ACC112 (cell line): ENCODE data around the gene CLEC16A.

ENCODE experiments used
- H2AFZ ChIP-seq: fragments of 200-600 bp; sonication (generic); one replicate; pipeline ENCODE4 v1.6.0; 2017; ENCODE audit warnings: antibody characterized with exemption, low read length; ENCODE audit not compliant: unreplicated experiment
- H3K27ac ChIP-seq: fragments of 200-600 bp; sonication (generic); 2 replicates; pipeline ENCODE4 v1.5.1; 2014; ENCODE audit warnings: low read depth, mild to moderate bottlenecking, antibody characterized with exemption, low read length, moderate library complexity
- H3K27me3 ChIP-seq: fragments of 200-600 bp; sonication (generic); 2 replicates; pipeline ENCODE4 v1.6.1; 2014; ENCODE audit warnings: mild to moderate bottlenecking, antibody characterized with exemption, low read length, moderate library complexity, mixed read lengths; ENCODE audit not compliant: insufficient read depth
- H3K36me3 ChIP-seq: fragments of 200-600 bp; sonication (generic); 2 replicates; pipeline ENCODE4 v1.6.1; 2016; ENCODE audit warnings: mild to moderate bottlenecking, antibody characterized with exemption, low read length, moderate library complexity, mixed read lengths; ENCODE audit not compliant: insufficient read depth
- H3K4me1 ChIP-seq: fragments of 200-600 bp; sonication (generic); one replicate; pipeline ENCODE4 v1.6.1; 2016; ENCODE audit warnings: low read length, mixed read lengths; ENCODE audit not compliant: insufficient read depth, unreplicated experiment, control insufficient read depth
- H3K4me3 ChIP-seq: fragments of 200-600 bp; sonication (generic); 2 replicates; pipeline ENCODE4 v1.5.1; 2014; ENCODE audit warnings: mild to moderate bottlenecking, low read depth, low read length
- H3K79me2 ChIP-seq: fragments of 200-600 bp; sonication (generic); one replicate; pipeline ENCODE4 v1.6.0; 2016; ENCODE audit warnings: low read length; ENCODE audit not compliant: control insufficient read depth, unreplicated experiment, insufficient read depth

CLEC16A gene

DNA sequence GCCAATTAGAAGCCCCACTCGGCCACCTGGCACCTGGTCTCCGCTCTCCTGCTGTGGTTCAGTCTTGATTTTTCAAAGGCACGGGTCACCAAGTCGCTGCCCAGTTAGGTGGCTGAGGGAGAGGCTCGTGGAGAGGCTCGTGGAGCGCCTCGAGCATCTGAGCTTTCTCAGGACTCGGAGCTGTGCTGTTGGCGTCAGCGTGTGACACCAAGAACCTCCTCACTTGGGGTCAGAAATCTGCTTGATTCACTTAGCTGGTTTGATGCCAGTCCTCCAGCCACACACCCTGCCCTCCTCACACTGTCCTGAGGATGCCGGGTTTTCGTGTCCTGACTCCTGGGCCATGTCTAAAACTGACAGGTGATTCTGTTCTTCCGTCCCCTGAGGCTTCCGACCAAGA is 229.1 kb downstream of the CLEC16A start:
- Histone ChIP-seq H2AFZ (no peak overlapping the region), H3K27ac (no peak overlapping the region), H3K4me3 (no peak overlapping the region), H3K27me3 (no peaks in the 10 kb centered on the region), H3K79me2 (no peaks in the 10 kb centered on the region), H3K36me3 (no peaks in the 10 kb centered on the region), H3K4me1 (peaks cover 2% of the 10 kb centered on the region)

DNA sequence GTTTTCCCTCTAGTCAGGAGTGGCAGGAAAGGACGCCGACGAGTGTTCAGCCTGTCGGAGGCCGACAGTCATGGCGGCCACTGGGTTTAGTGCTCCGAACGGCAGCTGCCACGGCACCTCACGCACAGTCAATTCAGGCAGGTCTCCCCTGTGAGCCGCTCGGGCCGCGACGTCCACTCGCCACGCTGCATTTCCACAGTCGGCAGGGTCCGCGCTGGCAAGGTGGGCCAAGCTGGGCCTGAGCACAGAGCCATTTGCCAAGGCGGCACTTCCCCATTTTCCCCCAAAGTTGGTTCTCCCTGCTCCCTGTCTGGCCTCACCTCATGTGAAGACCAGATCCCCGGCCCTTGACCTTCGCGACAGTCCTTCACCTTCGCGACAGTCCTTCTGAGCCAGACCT is 229.8 kb downstream of the CLEC16A start:
- H3K4me3 ChIP-seq = no peak overlapping the region
- no peaks in the 10 kb centered on the region for H3K36me3 ChIP-seq
- no peaks in the 10 kb centered on the region for H3K4me1 ChIP-seq
- no peak overlapping the region for H3K27ac ChIP-seq
- H2AFZ ChIP-seq = no peak overlapping the region
- H3K27me3 ChIP-seq = no peaks in the 10 kb centered on the region
- no peaks in the 10 kb centered on the region for H3K79me2 ChIP-seq

DNA sequence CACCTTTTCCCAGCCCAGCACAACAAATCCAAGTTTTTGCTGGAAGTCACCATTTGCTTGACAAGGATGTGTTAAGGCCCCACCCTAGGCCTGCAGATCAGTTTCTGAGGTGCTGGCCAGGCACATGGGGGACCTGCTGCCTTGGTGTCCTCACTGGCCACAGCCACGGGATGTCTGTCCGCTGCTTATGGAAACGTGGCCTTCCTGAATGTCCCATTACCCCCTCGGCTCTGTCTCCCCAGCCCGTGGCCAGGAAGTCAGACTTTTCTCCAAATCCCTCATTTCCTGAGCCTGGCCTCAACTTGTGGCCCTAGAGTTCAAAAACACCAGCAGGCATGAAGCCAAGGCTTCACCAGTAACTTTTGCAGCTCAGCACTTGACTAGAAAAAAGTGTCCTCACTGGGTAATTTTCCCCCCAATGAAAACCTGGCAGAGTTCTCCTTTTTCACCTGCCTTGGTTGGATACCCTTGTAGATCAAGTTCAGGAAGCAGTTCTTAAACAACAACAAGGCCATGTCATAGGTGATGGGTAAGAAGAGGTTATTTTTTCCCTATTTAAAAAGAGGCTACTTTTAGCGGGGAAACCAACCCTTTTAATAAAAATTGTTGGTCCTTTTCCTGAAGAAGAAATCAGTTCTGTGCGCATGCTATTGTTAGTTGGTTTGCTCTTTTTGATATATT is 230.9 kb downstream of the CLEC16A start:
- H3K4me1 ChIP-seq = no peaks in the 10 kb centered on the region
- no peaks in the 10 kb centered on the region for H3K79me2 ChIP-seq
- no peaks in the 10 kb centered on the region for H3K27me3 ChIP-seq
- no peak overlapping the region for H3K4me3 ChIP-seq
- no peak overlapping the region for H3K27ac ChIP-seq
- H2AFZ ChIP-seq = no peak overlapping the region
- no peaks in the 10 kb centered on the region for H3K36me3 ChIP-seq

DNA sequence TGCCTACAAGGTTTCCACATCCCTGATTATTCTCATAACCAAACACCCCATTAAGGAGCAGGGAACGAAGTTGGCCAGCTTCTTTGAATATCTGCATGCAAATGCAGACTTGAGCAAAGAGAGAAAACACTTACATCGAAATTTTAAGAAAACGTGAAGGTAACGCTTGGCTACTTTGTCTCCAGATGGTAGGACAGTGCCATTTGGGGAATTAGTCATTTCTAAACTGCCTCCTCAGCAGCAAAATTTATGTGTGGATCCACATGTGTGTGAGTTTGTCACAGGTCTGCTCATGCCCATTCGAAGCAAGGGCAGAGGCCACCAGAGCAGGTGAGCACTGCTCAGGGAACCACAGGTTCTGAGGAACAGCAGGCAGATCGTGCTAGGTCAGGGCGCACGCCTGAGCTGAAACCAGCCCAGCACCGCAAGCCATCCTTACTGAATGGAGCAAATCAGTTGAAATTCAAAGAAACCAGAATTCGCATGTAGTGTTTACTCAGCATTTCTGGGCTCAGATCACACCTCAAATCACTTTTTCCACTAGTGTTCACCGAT is 231.5 kb downstream of the CLEC16A start:
- H3K27me3 ChIP-seq = no peaks in the 10 kb centered on the region
- H2AFZ ChIP-seq = no peak overlapping the region
- H3K79me2 ChIP-seq = no peaks in the 10 kb centered on the region
- H3K4me1 ChIP-seq = no peaks in the 10 kb centered on the region
- H3K4me3 ChIP-seq = no peak overlapping the region
- no peak overlapping the region for H3K27ac ChIP-seq
- no peaks in the 10 kb centered on the region for H3K36me3 ChIP-seq

DNA sequence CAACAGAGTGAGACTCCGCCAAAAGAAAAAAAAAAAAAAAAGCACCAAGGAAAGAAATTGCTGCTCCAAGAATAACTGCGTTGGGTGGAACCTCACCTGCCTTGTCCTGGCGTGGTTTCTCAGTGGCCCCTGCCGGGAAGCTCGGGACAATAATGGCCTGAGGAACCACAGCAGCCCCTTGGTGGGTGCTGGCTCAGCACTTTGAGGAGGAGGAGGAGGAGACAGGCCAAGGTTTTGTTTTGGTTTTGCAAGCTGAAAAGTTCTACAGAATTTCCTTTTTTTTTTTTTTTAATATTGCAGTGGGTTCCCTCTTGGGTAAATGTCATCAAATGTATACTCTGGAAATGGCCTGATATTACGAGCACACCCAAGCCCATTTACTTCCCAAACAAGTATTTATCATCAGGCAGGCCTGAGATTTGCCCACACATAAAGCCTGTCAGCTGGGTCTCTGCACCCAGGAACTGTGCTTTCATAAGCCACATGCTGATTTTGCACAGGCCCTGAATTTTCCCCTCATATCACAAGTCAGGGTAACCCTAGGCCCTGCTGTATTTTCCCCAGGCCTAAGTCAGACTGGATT is 233.3 kb downstream of the CLEC16A start:
- H3K27ac ChIP-seq = no peak overlapping the region
- H3K4me1 ChIP-seq = no peaks in the 10 kb centered on the region
- no peaks in the 10 kb centered on the region for H3K79me2 ChIP-seq

DNA sequence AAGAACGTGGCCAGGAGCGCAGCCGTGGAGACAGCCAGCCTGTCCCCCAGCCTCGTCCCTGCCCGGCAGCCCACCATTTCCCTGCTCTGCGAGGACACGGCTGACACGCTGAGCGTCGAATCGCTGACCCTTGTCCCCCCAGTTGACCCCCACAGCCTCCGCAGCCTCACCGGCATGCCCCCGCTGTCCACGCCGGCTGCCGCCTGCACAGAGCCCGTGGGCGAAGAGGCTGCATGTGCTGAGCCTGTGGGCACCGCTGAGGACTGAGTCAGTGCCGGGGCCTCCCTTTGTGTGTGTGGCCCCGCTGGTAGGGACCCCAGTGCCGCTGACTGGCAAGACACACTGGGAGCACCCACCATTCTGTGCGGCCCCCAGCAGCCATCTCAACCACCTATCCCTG is 234.1 kb downstream of the CLEC16A start:
- no peak overlapping the region for H3K27ac ChIP-seq
- no peak overlapping the region for H2AFZ ChIP-seq
- H3K27me3 ChIP-seq = no peaks in the 10 kb centered on the region
- no peak overlapping the region for H3K4me3 ChIP-seq
- no peaks in the 10 kb centered on the region for H3K79me2 ChIP-seq
- H3K4me1 ChIP-seq = no peaks in the 10 kb centered on the region
- no peaks in the 10 kb centered on the region for H3K36me3 ChIP-seq

More for the DNA sequence above, 233.3 kb downstream of the CLEC16A start:
- Histone ChIP-seq H2AFZ (no peak overlapping the region), H3K4me3 (no peak overlapping the region), H3K36me3 (no peaks in the 10 kb centered on the region), H3K27me3 (no peaks in the 10 kb centered on the region)

DNA sequence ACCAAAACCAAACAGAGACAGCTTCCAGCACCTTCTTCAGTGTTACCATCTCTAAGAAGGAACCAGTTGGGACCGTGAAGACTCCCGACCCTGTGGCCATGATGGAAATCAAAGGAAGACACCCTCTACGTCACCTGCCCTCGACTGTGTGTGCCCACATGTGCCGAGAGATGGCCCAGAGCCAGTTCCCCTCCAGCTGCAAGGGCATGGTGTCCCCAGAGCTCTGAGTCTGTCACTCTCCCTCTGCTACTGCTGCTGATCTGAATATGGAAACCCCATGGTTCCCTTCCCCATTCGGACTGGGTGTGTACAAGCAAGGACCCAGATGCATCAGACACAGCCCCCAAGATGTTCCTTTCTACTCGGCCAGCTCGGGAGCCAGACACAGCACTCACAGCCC is 235.2 kb downstream of the CLEC16A start:
- H3K36me3 ChIP-seq = no peaks in the 10 kb centered on the region
- no peaks in the 10 kb centered on the region for H3K79me2 ChIP-seq
- H3K27ac ChIP-seq = no peak overlapping the region
- H3K4me1 ChIP-seq = no peaks in the 10 kb centered on the region
- H2AFZ ChIP-seq = no peak overlapping the region
- no peaks in the 10 kb centered on the region for H3K27me3 ChIP-seq
- no peak overlapping the region for H3K4me3 ChIP-seq

DNA sequence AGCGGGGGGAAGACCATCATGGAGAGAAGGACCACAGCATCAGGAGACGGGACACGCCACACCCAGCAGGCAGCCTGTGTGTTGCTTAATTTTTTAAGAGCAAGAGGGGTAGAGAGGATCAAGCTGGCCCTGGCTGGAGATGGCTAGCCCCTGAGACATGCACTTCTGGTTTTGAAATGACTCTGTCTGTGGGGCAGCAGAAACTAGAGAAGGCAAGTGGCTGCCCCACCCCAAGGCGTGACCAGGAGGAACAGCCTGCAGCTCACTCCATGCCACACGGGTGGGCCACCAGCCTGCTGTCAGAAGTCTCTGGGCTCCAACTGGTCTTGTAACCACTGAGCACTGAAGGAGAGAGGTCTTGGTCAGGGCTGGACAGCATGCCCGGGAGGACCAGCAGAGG is 236.1 kb downstream of the CLEC16A start:
- Histone ChIP-seq H3K27me3 (no peaks in the 10 kb centered on the region), H2AFZ (no peak overlapping the region), H3K4me3 (no peak overlapping the region), H3K36me3 (no peaks in the 10 kb centered on the region), H3K27ac (no peak overlapping the region), H3K4me1 (no peaks in the 10 kb centered on the region), H3K79me2 (no peaks in the 10 kb centered on the region)

DNA sequence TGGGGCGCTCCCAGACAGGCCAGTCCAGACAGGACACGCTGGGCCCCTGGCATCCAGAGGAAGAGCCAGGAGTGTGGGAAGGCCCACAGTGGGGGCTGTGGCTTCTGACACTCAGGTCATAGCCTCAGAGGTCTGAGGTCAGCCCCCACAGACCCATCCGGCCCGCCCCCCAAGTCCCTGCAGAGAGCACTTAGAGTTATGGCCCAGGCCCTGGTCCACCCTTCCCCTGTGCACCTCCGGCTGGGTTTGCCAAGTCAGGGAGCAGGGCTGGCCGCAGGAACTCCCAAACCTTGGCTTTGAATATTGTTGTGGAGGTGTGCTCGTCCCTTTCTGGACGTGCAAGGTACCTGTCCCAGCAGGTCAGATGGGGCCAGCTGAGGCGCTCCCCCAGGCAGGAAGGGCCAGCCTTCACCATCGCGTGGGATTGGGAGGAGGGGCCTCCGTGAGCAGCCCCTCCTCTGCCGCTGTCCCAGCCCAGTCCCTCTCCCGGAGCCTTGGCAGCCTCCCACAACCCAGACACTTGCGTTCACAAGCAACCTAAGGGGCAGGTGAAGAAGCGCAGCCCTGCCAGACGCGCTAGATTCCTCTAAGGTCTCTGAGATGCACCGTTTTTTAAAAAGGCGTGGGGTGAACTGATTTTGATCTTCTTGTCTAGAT is 237.0 kb downstream of the CLEC16A start:
- H3K4me3 ChIP-seq = no peak overlapping the region
- no peak overlapping the region for H3K27ac ChIP-seq
- no peaks in the 10 kb centered on the region for H3K27me3 ChIP-seq
- no peak overlapping the region for H2AFZ ChIP-seq
- no peaks in the 10 kb centered on the region for H3K79me2 ChIP-seq
- H3K36me3 ChIP-seq = no peaks in the 10 kb centered on the region
- H3K4me1 ChIP-seq = no peaks in the 10 kb centered on the region

DNA sequence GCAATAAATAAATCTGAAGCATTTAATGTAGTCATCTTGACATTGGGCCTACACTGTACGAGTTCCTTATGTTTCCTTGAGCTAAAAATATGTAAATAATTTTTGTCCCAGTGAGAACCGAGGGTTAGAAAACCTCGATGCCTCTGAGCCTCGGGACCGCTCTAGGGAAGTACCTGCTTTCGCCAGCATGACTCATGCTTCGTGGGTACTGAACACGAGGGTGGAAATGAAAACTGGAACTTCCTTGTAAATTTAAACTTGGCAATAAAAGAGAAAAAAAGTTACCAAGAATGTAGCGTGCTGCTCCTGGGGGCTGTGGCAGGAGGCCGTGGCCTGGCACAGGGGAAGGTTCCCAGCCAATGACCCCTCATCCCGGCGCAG is 237.5 kb downstream of the CLEC16A start:
- Histone ChIP-seq H3K27ac (no peak overlapping the region), H2AFZ (no peak overlapping the region), H3K79me2 (no peaks in the 10 kb centered on the region), H3K4me1 (no peaks in the 10 kb centered on the region), H3K27me3 (no peaks in the 10 kb centered on the region), H3K36me3 (no peaks in the 10 kb centered on the region), H3K4me3 (no peak overlapping the region)

DNA sequence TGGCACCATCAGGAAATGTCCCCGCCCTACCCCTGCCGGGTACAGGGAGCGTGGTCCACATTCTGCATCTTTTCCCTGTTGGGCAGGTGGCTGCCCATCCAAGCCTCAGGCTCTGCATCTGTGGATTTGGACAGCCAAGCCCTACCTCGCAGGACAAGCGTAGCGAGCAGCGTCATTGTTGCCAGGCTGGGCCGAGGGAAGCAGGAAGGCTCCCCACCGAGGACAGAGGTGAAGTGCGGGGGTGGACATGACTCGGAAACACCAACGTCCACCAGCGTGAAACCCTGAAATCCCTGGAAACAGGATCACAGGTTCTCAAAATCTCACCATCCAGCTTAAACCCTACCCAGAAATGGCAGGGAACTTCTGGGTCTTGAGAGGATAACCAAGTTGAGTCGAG is 238.0 kb downstream of the CLEC16A start:
- Histone ChIP-seq H3K4me1 (no peaks in the 10 kb centered on the region), H3K36me3 (no peaks in the 10 kb centered on the region), H3K27me3 (no peaks in the 10 kb centered on the region), H3K4me3 (no peak overlapping the region), H3K79me2 (no peaks in the 10 kb centered on the region), H2AFZ (no peak overlapping the region), H3K27ac (no peak overlapping the region)
